SK-N-SH (cell line): ENCODE results near the gene GLCCI1. TPM values are rescaled to one million over a fixed set of nuclear protein-coding genes. Genes with fewer than 3 reads are reported as not detected.

Experiments
- CTCF ChIA-PET: fragments of 300-600, 350-600 bp; formaldehyde crosslinking; extraction: SDS; loops from one replicate; lab custom pipeline; 2021; lab: Yijun Ruan, JAX
- POLR2A ChIA-PET: fragments of 350-600 bp; sonication (Branson Sonifier 250); formaldehyde crosslinking; extraction: SDS; loops from one replicate; lab custom pipeline; 2020; ENCODE audit warnings: antibody characterized with exemption, inconsistent platforms; lab: Yijun Ruan, JAX
- DNase-seq: peaks from one replicate; pipeline ENCODE4 v3.0.0; 2012
- H2AFZ ChIP-seq: fragments of 200-600 bp; sonication (generic); 2 replicates; pipeline ENCODE4 v1.8.1; 2016; ENCODE audit warnings: antibody characterized with exemption, mild to moderate bottlenecking, low read depth
- H3F3A ChIP-seq: fragments of 200-600 bp; sonication (generic); replicated peaks from 2 replicates; pipeline ENCODE3; 2016; ENCODE audit warnings: antibody characterized with exemption, mild to moderate bottlenecking; ENCODE audit not compliant: insufficient read depth
- H3K27ac ChIP-seq, 2 experiments: fragments of 200-500 bp in 1 of 2; fragments of 200-600 bp in 1 of 2; sonication (Bioruptor generic) in 1 of 2; sonication (generic), shearing (Covaris generic) in 1 of 2; 2 replicates each; pipeline versions ENCODE4 v1.5.1 to v1.6.1; 2014 to 2016; ENCODE audit warnings: low read depth in 2 of 2, inconsistent platforms in 1 of 2, low read length in 1 of 2, mild to moderate bottlenecking in 1 of 2, mixed read lengths in 1 of 2
- H3K27me3 ChIP-seq: fragments of 200-600 bp; sonication (generic), shearing (Covaris generic); 2 replicates; pipeline ENCODE4 v1.6.1; 2016; ENCODE audit warnings: mixed run types; ENCODE audit not compliant: insufficient read depth
- H3K36me3 ChIP-seq, 2 experiments: fragments of 200-500 bp in 1 of 2; fragments of 200-600 bp in 1 of 2; sonication (Bioruptor generic) in 1 of 2; sonication (generic) in 1 of 2; replicated peaks in 1 of 2; 2 replicates each; pipeline versions ENCODE3 to v1.5.1; 2014 to 2016; ENCODE audit warnings: low read length in 1 of 2, mild to moderate bottlenecking in 1 of 2; ENCODE audit not compliant: insufficient read depth in 2 of 2, control insufficient read depth in 1 of 2
- H3K4me1 ChIP-seq, 2 experiments: fragments of 200-500 bp in 1 of 2; fragments of 200-600 bp in 1 of 2; sonication (Bioruptor generic) in 1 of 2; sonication (generic), shearing (Covaris generic) in 1 of 2; 2 replicates each; pipeline versions ENCODE4 v1.5.1 to v1.6.1; 2014 to 2016; ENCODE audit warnings: low read depth in 1 of 2, low read length in 1 of 2, mixed run types in 1 of 2; ENCODE audit not compliant: insufficient read depth in 2 of 2, control insufficient read depth in 1 of 2
- H3K4me2 ChIP-seq: fragments of 200-600 bp; sonication (generic), shearing (Covaris generic); 2 replicates; pipeline ENCODE4 v1.6.1; 2017; ENCODE audit warnings: mixed run types
- H3K4me3 ChIP-seq, 2 experiments: fragments of 200-500 bp in 1 of 2; fragments of 200-600 bp in 1 of 2; sonication (Bioruptor generic) in 1 of 2; sonication (generic), shearing (Covaris generic) in 1 of 2; 2 replicates each; pipeline versions ENCODE4 v1.5.1 to v1.8.1; 2014 to 2016; ENCODE audit warnings: low read depth in 2 of 2, inconsistent platforms in 1 of 2, low read length in 1 of 2, mild to moderate bottlenecking in 1 of 2, mixed read lengths in 1 of 2, moderate library complexity in 1 of 2
- H3K79me2 ChIP-seq: fragments of 200-600 bp; sonication (generic); 2 replicates; pipeline ENCODE4 v1.8.1; 2017; ENCODE audit warnings: mild to moderate bottlenecking; ENCODE audit not compliant: insufficient read depth
- H3K9ac ChIP-seq: fragments of 200-600 bp; sonication (generic); 2 replicates; pipeline ENCODE4 v1.6.1; 2017; ENCODE audit warnings: mixed run types
- H3K9me2 ChIP-seq: fragments of 200-600 bp; sonication (generic); 2 replicates; pipeline ENCODE4 v1.6.1; 2017; ENCODE audit warnings: mixed run types
- H3K9me3 ChIP-seq: fragments of 200-600 bp; sonication (generic); 2 replicates; pipeline ENCODE4 v1.6.1; 2017; ENCODE audit warnings: mixed run types, mild to moderate bottlenecking, moderate library complexity
- H4K20me1 ChIP-seq: fragments of 200-600 bp; sonication (generic); 2 replicates; pipeline ENCODE4 v1.6.1; 2017; ENCODE audit warnings: mild to moderate bottlenecking, mixed run types; ENCODE audit not compliant: insufficient read depth
- CHD2 ChIP-seq: fragments of 150-350 bp; IDR thresholded peaks from 2 replicates; pipeline ENCODE4 v1.6.1; 2018; ENCODE audit warnings: low read length; ENCODE audit not compliant: partially characterized antibody
- ELF1 ChIP-seq: IDR thresholded peaks from 2 replicates; pipeline ENCODE4 v1.4.0; 2012
- EP300 ChIP-seq, 2 experiments: IDR thresholded peaks; 2 replicates each; pipeline versions ENCODE4 v1.4.0 to v1.6.1; 2012; ENCODE audit warnings: borderline replicate concordance in 1 of 2, low read depth in 1 of 2, low read length in 1 of 2
- FOSL2 ChIP-seq: IDR thresholded peaks from 2 replicates; pipeline ENCODE4 v1.4.0; 2012; ENCODE audit warnings: low read depth, mild to moderate bottlenecking, moderate library complexity, borderline replicate concordance
- FOXJ3 ChIP-seq: sonication (generic); formaldehyde crosslinking; IDR thresholded peaks from 2 replicates; pipeline ENCODE4 v1.5.1; 2020; ENCODE audit warnings: mild to moderate bottlenecking, missing genetic modification reagents
- GATA2 ChIP-seq: sonication (generic); formaldehyde crosslinking; IDR thresholded peaks from 2 replicates; pipeline ENCODE4 v1.5.0; 2020; ENCODE audit warnings: mild to moderate bottlenecking, missing genetic modification reagents
- JUND ChIP-seq: IDR thresholded peaks from 2 replicates; pipeline ENCODE4 v1.4.0; 2012
- MXI1 ChIP-seq: IDR thresholded peaks from 2 replicates; pipeline ENCODE4 v1.6.1; 2012; ENCODE audit warnings: mild to moderate bottlenecking, low read depth, low read length, improper control_type of control experiment
- NFIC ChIP-seq: IDR thresholded peaks from 2 replicates; pipeline ENCODE4 v1.4.0; 2012; ENCODE audit warnings: borderline replicate concordance
- NRF1 ChIP-seq: IDR thresholded peaks from 2 replicates; pipeline ENCODE4 v1.6.1; 2012; ENCODE audit warnings: low read depth, mild to moderate bottlenecking, low read length
- POLR2AphosphoS5 ChIP-seq: IDR thresholded peaks from 2 replicates; pipeline ENCODE4 v1.6.1; 2012; ENCODE audit warnings: low read depth, low read length
- RAD21 ChIP-seq: IDR thresholded peaks from 2 replicates; pipeline ENCODE4 v1.6.1; 2012; ENCODE audit warnings: mild to moderate bottlenecking, low read length
- RCOR1 ChIP-seq: fragments of 150-350 bp; IDR thresholded peaks from 2 replicates; pipeline ENCODE4 v1.6.1; 2017; ENCODE audit warnings: antibody characterized with exemption, low read length
- REST ChIP-seq: IDR thresholded peaks from 2 replicates; pipeline ENCODE4 v1.6.1; 2012; ENCODE audit warnings: mild to moderate bottlenecking, low read depth, low read length, moderate library complexity
- RFX5 ChIP-seq: IDR thresholded peaks from 2 replicates; pipeline ENCODE4 v1.6.1; 2012; ENCODE audit warnings: mild to moderate bottlenecking, improper control_type of control experiment, low read length
- SIN3A ChIP-seq: IDR thresholded peaks from 2 replicates; pipeline ENCODE4 v1.6.1; 2012; ENCODE audit warnings: low read depth, mild to moderate bottlenecking, low read length, moderate library complexity, borderline replicate concordance
- SMC3 ChIP-seq: IDR thresholded peaks from 2 replicates; pipeline ENCODE4 v1.6.1; 2012; ENCODE audit warnings: low read depth, low read length, improper control_type of control experiment
- TCF12 ChIP-seq: IDR thresholded peaks from 2 replicates; pipeline ENCODE4 v1.4.0; 2012
- YY1 ChIP-seq: IDR thresholded peaks from 2 replicates; pipeline ENCODE4 v1.4.0; 2012; ENCODE audit warnings: low read depth, mild to moderate bottlenecking
- ZBTB33 ChIP-seq: IDR thresholded peaks from 2 replicates; pipeline ENCODE4 v1.4.0; 2012; ENCODE audit warnings: low read depth, borderline replicate concordance
- WGBS: methylation state at CpG from one replicate; pipeline ENCODE4 v1.1.6; 2017; ENCODE audit warnings: low lambda C conversion rate; 5-methylcytosine and 5-hydroxymethylcytosine counted together
- polyA plus RNA-seq, 3 experiments: library from polyadenylated mRNA; depleted of rRNA; stranded (reverse); fragments of >200 nt; gene quantifications; 2 replicates each; pipeline ENCODE4 v1.2.3, GENCODE V29; 2012
- TF ChIP-seq, protein P1 (sequence below): IDR thresholded peaks from 2 replicates; pipeline ENCODE4 v1.4.0; 2012; ENCODE audit warnings: low read depth
- TF ChIP-seq, protein P2 (sequence below): IDR thresholded peaks from 2 replicates; pipeline ENCODE4; 2012
- TF ChIP-seq, protein P3 (sequence below): fragments of 150-350 bp; IDR thresholded peaks from 2 replicates; pipeline ENCODE4 v1.6.1; 2017; ENCODE audit warnings: antibody characterized with exemption, low read length, low read depth, borderline replicate concordance

The GLCCI1 gene
- polyA plus RNA-seq, 1 of the 3 experiments (the other 2 are of a cell fraction), result 5.5 TPM

DNA sequence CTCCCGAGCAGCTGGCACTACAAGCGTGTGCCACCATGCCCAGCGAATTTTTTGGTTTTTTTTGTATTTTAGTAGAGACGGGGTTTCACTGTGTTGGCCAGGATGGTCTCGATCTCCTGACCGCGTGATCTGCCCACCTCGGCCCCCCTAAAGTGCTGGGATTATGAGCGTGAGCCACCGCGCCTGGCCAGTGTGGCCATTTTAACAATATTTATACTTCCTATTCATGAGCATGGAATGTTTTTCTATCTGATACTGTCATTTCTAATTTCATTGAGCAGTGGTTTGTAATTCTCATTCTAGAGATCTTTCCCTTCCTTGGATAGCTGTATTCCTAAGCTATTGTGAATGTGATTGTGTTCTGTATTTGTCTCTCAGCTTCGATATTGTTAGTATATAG, 96.2 kb downstream of the GLCCI1 start (continued):
- TF ChIP-seq NRF1 (no peak), EP300 (IDR thresholded peaks at IDR 0.05; ENCODE audit: borderline replicate concordance in 1 of 2, low read depth in 1 of 2, low read length in 1 of 2) (peak in 1 of 2 experiments; percentile 63; a peak in 1 of 4 replicates), RAD21 (no peak), TCF12 (peak; percentile 28), SMC3 (no peak), MXI1 (no peak), CHD2 (no peak), GATA2 (no peak), NFIC (no peak), YY1 (0 out of 2 replicates have a peak, but pooled peaks have one; percentile 35), RFX5 (no peak), SIN3A (no peak)

DNA sequence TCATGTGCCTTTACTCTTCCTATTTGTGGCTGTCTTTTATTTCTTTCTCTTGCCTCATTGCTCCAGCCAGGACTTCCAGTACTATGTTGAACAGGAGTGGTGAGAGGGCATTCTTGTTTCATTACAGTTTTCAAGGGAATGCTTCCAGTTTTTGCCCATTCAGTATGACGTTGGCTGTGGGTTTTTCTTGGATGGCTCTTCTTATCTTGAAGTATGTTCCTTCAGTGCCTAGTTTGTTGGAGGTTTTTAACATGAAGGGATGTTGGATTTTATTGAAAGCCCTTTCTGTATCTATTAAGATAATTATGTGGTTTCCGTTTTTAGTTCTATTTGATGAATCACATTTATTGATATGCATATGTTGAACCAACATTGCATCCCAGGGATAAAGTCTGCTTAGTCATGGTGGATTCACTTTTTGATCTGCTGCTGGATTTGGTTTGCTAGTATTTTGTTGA, 96.8 kb downstream of the GLCCI1 start:
- H3K4me1 ChIP-seq, result peaks cover 0 to 8% of the 10 kb centered on the region in 2 experiments; a peak in 2 of 4 replicates
- H3K9me2 ChIP-seq, result no peaks in the 10 kb centered on the region
- no peak overlapping the region; a peak in 1 of 4 replicates for H3K4me3 ChIP-seq
- CTCF ChIA-PET, result interaction anchor here (1.2 to 2.0 kb wide), 3 partner anchors 8 to 48 kb away, joined by 4 to 5 read pairs (median 4); no protein-coding TSS in a partner anchor
- no peaks in the 10 kb centered on the region for H3K79me2 ChIP-seq
- 39% methylated on average over 2 of the region's 2 CpGs for WGBS
- H3K27ac ChIP-seq, result peak overlapping the region in 1 of 2 experiments; percentile 95; a peak in 2 of 4 replicates
- H2AFZ ChIP-seq, result no peak overlapping the region
- peaks cover 6 to 7% of the 10 kb centered on the region in 2 experiments for H3K36me3 ChIP-seq
- no peak for DNase-seq
- H3K9ac ChIP-seq, result peak overlapping the region; percentile 50
- POLR2A ChIA-PET, result no interaction called here
- H3K9me3 ChIP-seq, result no peaks in the 10 kb centered on the region
- peaks cover 3% of the 10 kb centered on the region; the same call in 1 of the 2 replicates for H4K20me1 ChIP-seq
- no peaks in the 10 kb centered on the region for H3K27me3 ChIP-seq
- H3F3A ChIP-seq, result peaks cover 30% of the 10 kb centered on the region
- peak overlapping the region; percentile 32; the same call in 1 of the 2 replicates for H3K4me2 ChIP-seq
- TF ChIP-seq NFIC (peak; percentile 68), RAD21 (no peak), ZBTB33 (no peak), FOXJ3 (CRISPR knock-in tag) (no peak), TCF12 (peak; percentile 59), RCOR1 (no peak), POLR2AphosphoS5 (no peak), EP300 (IDR thresholded peaks at IDR 0.05; ENCODE audit: borderline replicate concordance in 1 of 2, low read depth in 1 of 2, low read length in 1 of 2) (peak in 1 of 2 experiments; percentile 59; a peak in 2 of 4 replicates), JUND (peak; percentile 69), FOSL2 (peak; percentile 56; the same call in 1 of the 2 replicates), YY1 (0 out of 2 replicates have a peak, but pooled peaks have one; percentile 14), REST (no peak), CHD2 (no peak), SMC3 (no peak), ELF1 (no peak), NRF1 (no peak)
- TF ChIP-seq, protein P1, sequence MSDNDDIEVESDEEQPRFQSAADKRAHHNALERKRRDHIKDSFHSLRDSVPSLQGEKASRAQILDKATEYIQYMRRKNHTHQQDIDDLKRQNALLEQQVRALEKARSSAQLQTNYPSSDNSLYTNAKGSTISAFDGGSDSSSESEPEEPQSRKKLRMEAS, result no peak
- TF ChIP-seq, protein P2, sequence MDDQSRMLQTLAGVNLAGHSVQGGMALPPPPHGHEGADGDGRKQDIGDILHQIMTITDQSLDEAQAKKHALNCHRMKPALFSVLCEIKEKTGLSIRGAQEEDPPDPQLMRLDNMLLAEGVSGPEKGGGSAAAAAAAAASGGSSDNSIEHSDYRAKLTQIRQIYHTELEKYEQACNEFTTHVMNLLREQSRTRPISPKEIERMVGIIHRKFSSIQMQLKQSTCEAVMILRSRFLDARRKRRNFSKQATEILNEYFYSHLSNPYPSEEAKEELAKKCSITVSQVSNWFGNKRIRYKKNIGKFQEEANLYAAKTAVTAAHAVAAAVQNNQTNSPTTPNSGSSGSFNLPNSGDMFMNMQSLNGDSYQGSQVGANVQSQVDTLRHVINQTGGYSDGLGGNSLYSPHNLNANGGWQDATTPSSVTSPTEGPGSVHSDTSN, result peak; percentile 68
- TF ChIP-seq, protein P3, sequence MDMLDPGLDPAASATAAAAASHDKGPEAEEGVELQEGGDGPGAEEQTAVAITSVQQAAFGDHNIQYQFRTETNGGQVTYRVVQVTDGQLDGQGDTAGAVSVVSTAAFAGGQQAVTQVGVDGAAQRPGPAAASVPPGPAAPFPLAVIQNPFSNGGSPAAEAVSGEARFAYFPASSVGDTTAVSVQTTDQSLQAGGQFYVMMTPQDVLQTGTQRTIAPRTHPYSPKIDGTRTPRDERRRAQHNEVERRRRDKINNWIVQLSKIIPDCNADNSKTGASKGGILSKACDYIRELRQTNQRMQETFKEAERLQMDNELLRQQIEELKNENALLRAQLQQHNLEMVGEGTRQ, result no peak
